ENCODE data around the gene MAP1B.
"Not testable (repeated sequence)": the region's sequence is repeated elsewhere in the genome, so short reads cannot be mapped to it uniquely, and the experiment has no call there.

The MAP1B gene

GRCh38 chr5:72163349-72163983, 56.2 kb downstream of the MAP1B start:
- no peak for DNase-seq

GRCh38 chr5:72166070-72166979, 59.0 kb downstream of the MAP1B start:
- DNase-seq, result peak; percentile 84

GRCh38 chr5:72167257-72167656, 60.0 kb downstream of the MAP1B start:
- no peak for DNase-seq

GRCh38 chr5:72167804-72168203, 60.5 kb downstream of the MAP1B start:
- DNase-seq, result no peak

- no peak for DNase-seq
These were observed 62.8 kb downstream of the MAP1B start for GRCh38 chr5:72170101-72170500.

GRCh38 chr5:72171181-72171580, 63.9 kb downstream of the MAP1B start:
- DNase-seq, result not testable (repeated sequence)

- DNase-seq, result no peak
These were observed 64.4 kb downstream of the MAP1B start for GRCh38 chr5:72171667-72172066.

- DNase-seq, result no peak
These were observed 65.5 kb downstream of the MAP1B start for GRCh38 chr5:72172786-72173185.

- DNase-seq, result no peak
These were observed 70.3 kb downstream of the MAP1B start for GRCh38 chr5:72177538-72177937.

GRCh38 chr5:72179028-72179815, 71.9 kb downstream of the MAP1B start:
- peak; percentile 97 for DNase-seq

- DNase-seq, result no peak
These were observed 72.7 kb downstream of the MAP1B start for GRCh38 chr5:72179816-72180440.

GRCh38 chr5:72180925-72181324, 73.7 kb downstream of the MAP1B start:
- DNase-seq, result no peak

GRCh38 chr5:72182686-72183085, 75.4 kb downstream of the MAP1B start:
- no peak for DNase-seq

GRCh38 chr5:72183101-72183520, 75.8 kb downstream of the MAP1B start:
- DNase-seq, result no peak

GRCh38 chr5:72184408-72184807, 77.1 kb downstream of the MAP1B start:
- DNase-seq, result no peak

GRCh38 chr5:72185496-72186329, 78.4 kb downstream of the MAP1B start:
- peak; percentile 84 for DNase-seq

GRCh38 chr5:72187388-72188075, 80.3 kb downstream of the MAP1B start:
- DNase-seq, result no peak

- DNase-seq, result no peak
These were observed 80.9 kb downstream of the MAP1B start for GRCh38 chr5:72188166-72188565.

- peak; percentile 52 for DNase-seq
These were observed 81.9 kb downstream of the MAP1B start for GRCh38 chr5:72189146-72189545.

- no peak for DNase-seq
These were observed 84.1 kb downstream of the MAP1B start for GRCh38 chr5:72191404-72191803.

GRCh38 chr5:72194846-72195245, 87.6 kb downstream of the MAP1B start:
- DNase-seq, result no peak
